ENCODE measurements around the gene PPP2R5C. TPM values are rescaled to one million over a fixed set of nuclear protein-coding genes. Genes with fewer than 3 reads are reported as not detected.

PPP2R5C gene
- total RNA-seq, 1 donor from 2014 or later: 198 TPM

DNA sequence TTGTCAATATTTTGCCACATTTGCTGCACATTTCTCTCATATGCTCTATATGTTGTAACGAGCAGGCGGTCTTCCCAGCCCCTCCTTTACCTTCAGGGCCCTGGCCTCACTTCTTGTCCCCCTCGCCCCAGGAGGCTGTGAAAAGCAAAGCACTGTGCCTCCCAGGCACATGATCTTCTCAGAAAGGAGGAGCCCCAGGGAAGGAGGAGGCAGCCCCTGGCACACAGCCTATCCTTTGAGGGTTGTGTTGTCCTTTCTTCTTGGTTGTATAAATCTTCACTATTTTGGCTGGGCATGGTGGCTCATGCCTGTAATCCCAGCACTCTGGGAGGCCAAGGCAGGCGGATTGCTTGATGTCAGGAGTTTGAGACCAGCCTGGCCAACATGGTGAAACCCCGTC lies 77.0 kb downstream of the PPP2R5C start:
- no peak overlapping the region for H3K4me3 ChIP-seq
- no peaks in the 10 kb centered on the region for H3K27me3 ChIP-seq (ENCODE audit: low read depth)
- DNase-seq: no peak
- TF ChIP-seq, protein P1, sequence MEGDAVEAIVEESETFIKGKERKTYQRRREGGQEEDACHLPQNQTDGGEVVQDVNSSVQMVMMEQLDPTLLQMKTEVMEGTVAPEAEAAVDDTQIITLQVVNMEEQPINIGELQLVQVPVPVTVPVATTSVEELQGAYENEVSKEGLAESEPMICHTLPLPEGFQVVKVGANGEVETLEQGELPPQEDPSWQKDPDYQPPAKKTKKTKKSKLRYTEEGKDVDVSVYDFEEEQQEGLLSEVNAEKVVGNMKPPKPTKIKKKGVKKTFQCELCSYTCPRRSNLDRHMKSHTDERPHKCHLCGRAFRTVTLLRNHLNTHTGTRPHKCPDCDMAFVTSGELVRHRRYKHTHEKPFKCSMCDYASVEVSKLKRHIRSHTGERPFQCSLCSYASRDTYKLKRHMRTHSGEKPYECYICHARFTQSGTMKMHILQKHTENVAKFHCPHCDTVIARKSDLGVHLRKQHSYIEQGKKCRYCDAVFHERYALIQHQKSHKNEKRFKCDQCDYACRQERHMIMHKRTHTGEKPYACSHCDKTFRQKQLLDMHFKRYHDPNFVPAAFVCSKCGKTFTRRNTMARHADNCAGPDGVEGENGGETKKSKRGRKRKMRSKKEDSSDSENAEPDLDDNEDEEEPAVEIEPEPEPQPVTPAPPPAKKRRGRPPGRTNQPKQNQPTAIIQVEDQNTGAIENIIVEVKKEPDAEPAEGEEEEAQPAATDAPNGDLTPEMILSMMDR (IDR thresholded peaks at IDR 0.05; ENCODE audit: borderline replicate concordance): no peak
- no peaks in the 10 kb centered on the region for H3K9me3 ChIP-seq (replicated peaks)
- H3K27ac ChIP-seq (replicated peaks): peak overlapping the region; percentile 18
- H3K4me1 ChIP-seq: peaks cover 98% of the 10 kb centered on the region
- H3K36me3 ChIP-seq: no peaks in the 10 kb centered on the region
- intact Hi-C loops (cut with micrococcal nuclease): no loop called here

DNA sequence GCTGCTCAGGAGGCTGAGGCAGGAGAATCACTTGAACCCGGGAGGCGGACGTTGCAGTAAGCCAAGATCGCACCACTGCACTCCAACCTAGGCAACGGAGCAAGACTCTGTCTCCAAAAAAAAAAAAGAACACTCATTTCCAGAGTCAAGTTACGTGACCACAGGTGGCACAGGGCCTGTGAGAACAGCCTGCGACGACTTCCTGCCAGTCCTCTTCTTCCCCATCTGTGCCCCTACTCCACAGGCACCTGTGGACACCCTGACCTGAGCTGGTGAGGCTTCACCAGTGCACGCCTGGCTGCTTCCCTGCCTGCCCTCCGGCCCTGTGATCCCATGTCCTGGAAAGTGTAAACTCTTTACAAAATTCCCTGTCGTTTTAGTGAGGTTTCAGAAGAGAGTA lies 77.7 kb downstream of the PPP2R5C start:
- TF ChIP-seq, protein P1 (IDR thresholded peaks at IDR 0.05; ENCODE audit: borderline replicate concordance): no peak
- Histone ChIP-seq H3K27me3 (ENCODE audit: low read depth) (no peaks in the 10 kb centered on the region), H3K4me3 (no peak overlapping the region), H3K9me3 (replicated peaks) (no peaks in the 10 kb centered on the region), H3K36me3 (no peaks in the 10 kb centered on the region), H3K4me1 (peaks cover 98% of the 10 kb centered on the region), H3K27ac (replicated peaks) (peak overlapping the region; percentile 18)
- no peak for DNase-seq
- intact Hi-C loops (cut with micrococcal nuclease): no loop called here

DNA sequence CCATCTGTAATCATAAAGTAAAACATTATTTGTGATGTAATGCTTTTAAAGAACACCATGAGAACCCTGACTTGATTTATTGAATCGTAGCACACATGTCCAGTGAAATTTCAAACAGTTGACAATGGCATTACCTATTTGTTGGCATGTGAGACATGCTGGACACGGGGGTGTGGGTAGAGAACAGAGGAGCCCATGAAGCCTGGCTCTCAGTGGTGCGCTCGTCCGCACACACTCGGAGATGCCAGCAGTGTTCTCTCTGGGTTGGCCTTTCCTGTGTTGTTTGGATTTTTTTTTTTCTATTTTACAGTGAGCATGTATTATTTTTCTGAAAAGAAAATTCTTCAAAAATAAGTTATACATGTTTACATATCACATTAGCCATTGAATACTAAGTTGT lies 78.2 kb downstream of the PPP2R5C start:
- TF ChIP-seq, protein P1 (IDR thresholded peaks at IDR 0.05; ENCODE audit: borderline replicate concordance): no peak
- DNase-seq: no peak
- Histone ChIP-seq H3K27me3 (ENCODE audit: low read depth) (no peaks in the 10 kb centered on the region), H3K27ac (replicated peaks) (peak overlapping the region; percentile 18), H3K4me3 (no peak overlapping the region), H3K4me1 (peaks cover 98% of the 10 kb centered on the region), H3K36me3 (no peaks in the 10 kb centered on the region), H3K9me3 (replicated peaks) (no peaks in the 10 kb centered on the region)
- intact Hi-C loops (cut with micrococcal nuclease): no loop called here

DNA sequence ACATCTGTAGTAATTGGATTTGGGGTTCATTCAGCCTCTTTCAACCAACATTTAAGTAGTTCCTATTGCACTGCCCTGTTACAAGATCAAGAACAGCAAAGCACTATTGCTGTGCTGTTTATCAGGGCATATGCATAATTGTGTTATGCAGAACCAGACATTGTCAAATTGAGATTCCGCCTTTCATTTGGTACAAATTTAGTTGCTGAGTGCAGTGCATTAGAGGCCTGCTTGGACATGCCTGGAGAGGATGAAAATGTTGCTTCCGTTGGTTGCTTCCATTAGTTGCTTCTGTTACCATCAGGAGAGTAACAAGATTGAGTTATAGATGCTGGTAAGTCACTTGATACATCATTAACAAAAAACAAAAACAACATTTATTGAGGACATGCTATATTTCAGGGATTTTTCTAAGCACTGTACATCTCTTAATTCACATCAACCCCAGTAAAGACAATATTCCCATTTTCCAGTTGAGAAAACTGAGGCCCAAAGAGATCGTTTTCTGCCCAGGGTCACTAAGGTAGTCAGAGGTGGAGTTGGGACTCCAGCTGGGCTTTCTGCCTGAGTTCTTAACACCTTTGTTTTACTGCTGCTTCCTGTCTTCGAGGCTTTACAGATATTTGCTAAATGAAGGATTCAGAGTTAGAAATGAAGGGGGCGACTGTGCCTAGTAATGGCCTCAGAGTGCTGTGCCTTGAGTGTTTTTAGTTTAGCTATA lies 79.3 kb downstream of the PPP2R5C start:
- Histone ChIP-seq H3K4me1 (peaks cover 98% of the 10 kb centered on the region), H3K9me3 (replicated peaks) (no peaks in the 10 kb centered on the region), H3K27me3 (ENCODE audit: low read depth) (no peaks in the 10 kb centered on the region), H3K27ac (replicated peaks) (peak overlapping the region; percentile 34), H3K36me3 (no peaks in the 10 kb centered on the region), H3K4me3 (no peak overlapping the region)
- intact Hi-C loops (cut with micrococcal nuclease): no loop called here
- TF ChIP-seq, protein P1 (IDR thresholded peaks at IDR 0.05; ENCODE audit: borderline replicate concordance): no peak
- DNase-seq: no peak

DNA sequence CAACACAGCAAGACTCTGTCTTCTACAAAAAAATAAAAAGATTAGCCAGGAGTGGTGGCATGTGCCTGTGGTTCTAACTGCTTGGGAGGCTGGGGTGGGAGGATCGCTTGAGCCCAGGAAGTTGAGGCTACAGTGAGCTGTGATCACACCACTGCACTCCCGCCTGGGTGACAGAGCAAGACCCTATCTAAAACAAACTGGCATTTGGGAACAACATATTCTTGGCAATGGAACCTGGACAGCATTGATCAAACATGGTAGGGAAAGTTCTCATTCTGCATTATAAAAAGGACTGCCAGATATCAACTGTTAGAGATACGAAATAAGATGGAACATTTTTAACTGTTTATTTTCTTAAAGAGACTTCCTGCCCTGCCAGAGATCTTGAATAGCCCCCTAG lies 81.5 kb downstream of the PPP2R5C start:
- intact Hi-C loops (cut with micrococcal nuclease): no loop called here
- Histone ChIP-seq H3K27ac (replicated peaks) (peak overlapping the region; percentile 70), H3K36me3 (no peaks in the 10 kb centered on the region), H3K4me3 (no peak overlapping the region), H3K9me3 (replicated peaks) (no peaks in the 10 kb centered on the region), H3K27me3 (ENCODE audit: low read depth) (no peaks in the 10 kb centered on the region), H3K4me1 (peaks cover 92% of the 10 kb centered on the region)
- TF ChIP-seq, protein P1 (IDR thresholded peaks at IDR 0.05; ENCODE audit: borderline replicate concordance): no peak
- no peak for DNase-seq

Data from left ventricle myocardium inferior (tissue), 1 donor.